ENCODE results near the gene PRR33. TPM values are rescaled to one million over a fixed set of nuclear protein-coding genes. Genes with fewer than 3 reads are reported as not detected.
"Not testable (repeated sequence)": the region's sequence is repeated elsewhere in the genome, so short reads cannot be mapped to it uniquely, and the experiment has no call there.

PRR33 gene
- total and polyA plus RNA-seq, 9 donors: 0.01 TPM; not detected in 8

DNA sequence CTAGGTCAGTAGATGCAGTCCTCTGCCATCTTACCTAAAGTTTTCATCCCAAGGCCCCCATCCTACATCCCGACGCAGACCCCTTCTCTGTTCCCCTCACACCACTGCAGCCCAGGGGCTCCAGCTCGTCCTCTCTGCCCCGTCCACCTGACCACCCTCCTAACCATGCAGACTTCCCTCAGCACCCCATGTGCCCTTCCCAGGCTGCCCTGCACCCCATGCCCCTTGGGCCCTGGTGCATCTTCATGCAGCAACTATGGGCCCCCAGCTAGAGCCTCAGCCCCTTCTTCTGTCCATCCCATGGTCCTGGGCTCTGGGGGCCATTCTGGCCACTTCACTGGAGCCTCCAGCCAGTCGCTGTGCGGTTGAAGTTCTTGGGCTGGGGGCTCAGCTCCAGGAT is 2.9 kb downstream of the PRR33 start:
- WGBS, 3 donors: 85 to 97% (median 93%) methylated on average over 4 to 6 of the region's 6 CpGs
- Histone ChIP-seq H3K9me3 (no peaks in the 10 kb centered on the region), H3K27me3 (no peaks in the 10 kb centered on the region), H3K27ac (no peak overlapping the region), H3K36me3 (no peaks in the 10 kb centered on the region), H3K4me3 (no peak overlapping the region), H3K4me1 (ENCODE audit: insufficient read depth) (no peaks in the 10 kb centered on the region)
- intact Hi-C loops (cut with DNase I): loop anchor here in 1 of 4 donors (5.0 kb wide), 1 partner anchor 258 kb away; no protein-coding TSS in a partner anchor
- TF ChIP-seq, protein P1, sequence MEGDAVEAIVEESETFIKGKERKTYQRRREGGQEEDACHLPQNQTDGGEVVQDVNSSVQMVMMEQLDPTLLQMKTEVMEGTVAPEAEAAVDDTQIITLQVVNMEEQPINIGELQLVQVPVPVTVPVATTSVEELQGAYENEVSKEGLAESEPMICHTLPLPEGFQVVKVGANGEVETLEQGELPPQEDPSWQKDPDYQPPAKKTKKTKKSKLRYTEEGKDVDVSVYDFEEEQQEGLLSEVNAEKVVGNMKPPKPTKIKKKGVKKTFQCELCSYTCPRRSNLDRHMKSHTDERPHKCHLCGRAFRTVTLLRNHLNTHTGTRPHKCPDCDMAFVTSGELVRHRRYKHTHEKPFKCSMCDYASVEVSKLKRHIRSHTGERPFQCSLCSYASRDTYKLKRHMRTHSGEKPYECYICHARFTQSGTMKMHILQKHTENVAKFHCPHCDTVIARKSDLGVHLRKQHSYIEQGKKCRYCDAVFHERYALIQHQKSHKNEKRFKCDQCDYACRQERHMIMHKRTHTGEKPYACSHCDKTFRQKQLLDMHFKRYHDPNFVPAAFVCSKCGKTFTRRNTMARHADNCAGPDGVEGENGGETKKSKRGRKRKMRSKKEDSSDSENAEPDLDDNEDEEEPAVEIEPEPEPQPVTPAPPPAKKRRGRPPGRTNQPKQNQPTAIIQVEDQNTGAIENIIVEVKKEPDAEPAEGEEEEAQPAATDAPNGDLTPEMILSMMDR (IDR thresholded peaks at IDR 0.05): no peak
- no peak for TF ChIP-seq POLR2A (IDR thresholded peaks at IDR 0.05)
- no peak for TF ChIP-seq EP300 (IDR thresholded peaks at IDR 0.05)
- DNase-seq: peak in 2 of 5 donors; percentile 12 to 26

DNA sequence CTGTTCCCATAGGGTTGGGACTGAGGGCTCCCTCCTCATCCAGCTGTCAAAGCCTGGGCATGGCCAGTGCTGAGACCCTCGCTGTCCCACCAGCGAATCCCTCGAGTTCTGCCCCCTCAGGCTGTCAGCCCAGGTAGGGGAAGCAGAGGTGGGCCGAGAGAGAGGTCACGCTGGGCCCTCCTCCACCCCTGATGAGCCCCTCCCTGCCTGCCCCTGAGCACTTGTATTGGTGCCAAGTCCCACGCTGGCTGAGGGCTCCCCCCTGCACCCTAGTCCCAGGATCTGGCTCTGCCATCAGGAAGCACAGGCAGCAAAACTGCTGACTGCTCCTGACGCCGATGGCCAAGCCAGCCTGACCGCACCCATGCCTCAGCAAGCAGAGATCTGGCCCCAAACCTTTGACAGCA is 3.3 kb downstream of the PRR33 start:
- intact Hi-C loops (cut with DNase I): loop anchor here in 1 of 4 donors (5.0 kb wide), 1 partner anchor 259 kb away; no protein-coding TSS in a partner anchor
- no peaks in the 10 kb centered on the region for H3K9me3 ChIP-seq
- 80 to 85% (median 85%) methylated on average over 8 to 9 of the region's 9 CpGs for WGBS, 3 donors
- H3K36me3 ChIP-seq: no peaks in the 10 kb centered on the region
- H3K27ac ChIP-seq: no peak overlapping the region
- H3K4me3 ChIP-seq: no peak overlapping the region
- no peaks in the 10 kb centered on the region for H3K27me3 ChIP-seq
- no peaks in the 10 kb centered on the region for H3K4me1 ChIP-seq (ENCODE audit: insufficient read depth)
- peak in 2 of 5 donors; percentile 14 to 29 for DNase-seq
- no peak for TF ChIP-seq POLR2A (IDR thresholded peaks at IDR 0.05)
- TF ChIP-seq, protein P1 (IDR thresholded peaks at IDR 0.05): no peak
- no peak for TF ChIP-seq EP300 (IDR thresholded peaks at IDR 0.05)

DNA sequence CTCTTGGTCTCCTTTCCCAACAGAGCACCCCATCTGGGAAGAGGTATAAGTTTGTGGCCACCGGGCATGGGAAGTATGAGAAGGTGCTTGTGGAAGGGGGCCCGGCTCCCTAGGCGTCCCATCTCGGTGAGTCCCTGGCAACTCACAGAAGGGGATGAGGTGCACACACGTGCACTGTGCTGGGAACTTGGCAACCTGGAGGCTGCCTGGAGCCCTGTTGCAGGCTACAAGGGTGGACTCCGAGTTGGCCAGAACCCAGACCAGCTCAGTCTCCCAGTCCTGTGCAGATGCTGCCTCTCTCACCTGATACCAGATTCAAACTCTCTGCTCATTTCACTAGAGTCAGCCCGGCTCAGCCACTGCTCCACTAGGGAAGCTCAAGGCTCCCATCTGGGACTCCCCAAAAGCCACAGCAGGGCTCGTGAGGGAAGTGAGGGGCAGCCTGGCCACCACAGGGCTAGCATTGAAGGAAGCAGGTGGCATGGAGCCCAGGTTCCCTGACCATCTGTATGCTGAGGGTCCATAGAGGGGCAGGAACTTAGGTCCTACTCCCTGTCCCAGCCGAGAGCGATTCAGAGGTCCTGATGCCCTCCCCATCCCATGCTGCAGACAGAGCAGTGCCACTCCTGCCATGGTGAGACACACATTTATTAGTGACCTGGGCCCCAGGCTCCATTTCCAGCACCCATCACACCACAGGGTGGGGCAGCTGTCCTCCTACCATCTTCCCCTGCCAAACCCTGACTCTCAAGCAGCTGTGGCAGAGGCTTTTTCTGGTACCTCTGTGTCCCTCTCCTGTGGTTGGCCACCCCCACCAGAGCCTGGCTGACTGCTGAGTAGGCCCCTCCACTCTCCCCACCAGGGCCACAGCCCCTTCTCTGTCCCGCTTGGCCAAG is 4.0 kb downstream of the PRR33 start:
- TF ChIP-seq EP300 (IDR thresholded peaks at IDR 0.05) (no peak), POLR2A (IDR thresholded peaks at IDR 0.05) (no peak)
- TF ChIP-seq, protein P1 (IDR thresholded peaks at IDR 0.05): no peak
- H3K9me3 ChIP-seq: no peaks in the 10 kb centered on the region
- intact Hi-C loops (cut with DNase I): loop anchor here in 1 of 4 donors (5.0 kb wide), 1 partner anchor 260 kb away; no protein-coding TSS in a partner anchor
- no peak overlapping the region for H3K27ac ChIP-seq
- DNase-seq: peak in 2 of 5 donors; percentile 10 to 25
- 90 to 91% (median 91%) methylated on average over 11 of the region's 11 CpGs for WGBS, 3 donors
- H3K4me3 ChIP-seq: no peak overlapping the region
- no peaks in the 10 kb centered on the region for H3K36me3 ChIP-seq
- no peaks in the 10 kb centered on the region for H3K27me3 ChIP-seq
- H3K4me1 ChIP-seq (ENCODE audit: insufficient read depth): no peaks in the 10 kb centered on the region

DNA sequence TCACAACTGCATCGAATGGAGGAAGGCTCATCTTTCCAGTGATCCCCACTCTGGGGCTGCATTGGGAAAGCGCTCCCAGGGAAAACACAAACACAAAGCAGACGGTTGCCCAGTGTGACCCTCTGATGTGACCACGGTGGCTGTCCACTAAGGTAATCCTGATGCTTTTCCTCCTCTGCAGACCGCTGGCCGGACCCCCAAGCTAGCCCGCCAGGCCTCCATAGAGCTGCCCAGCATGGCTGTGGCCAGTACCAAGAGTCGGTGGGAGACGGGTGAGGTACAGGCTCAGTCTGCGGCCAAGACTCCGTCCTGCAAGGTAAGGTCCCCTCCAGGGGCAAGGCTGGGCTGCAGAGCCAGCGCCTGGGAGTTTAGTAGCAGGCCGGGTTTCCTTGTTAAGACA is 5.1 kb downstream of the PRR33 start:
- H3K9me3 ChIP-seq; H3K36me3 ChIP-seq; H3K4me1 ChIP-seq (ENCODE audit: insufficient read depth); H3K4me3 ChIP-seq; H3K27me3 ChIP-seq; H3K27ac ChIP-seq: not testable (repeated sequence)
- DNase-seq: peak in 1 of 5 donors; percentile 23
- intact Hi-C loops (cut with DNase I): loop anchor here in 1 of 4 donors (5.0 kb wide), 1 partner anchor 261 kb away; no protein-coding TSS in a partner anchor
- 91 to 93% (median 92%) methylated on average over 13 of the region's 13 CpGs for WGBS, 3 donors

DNA sequence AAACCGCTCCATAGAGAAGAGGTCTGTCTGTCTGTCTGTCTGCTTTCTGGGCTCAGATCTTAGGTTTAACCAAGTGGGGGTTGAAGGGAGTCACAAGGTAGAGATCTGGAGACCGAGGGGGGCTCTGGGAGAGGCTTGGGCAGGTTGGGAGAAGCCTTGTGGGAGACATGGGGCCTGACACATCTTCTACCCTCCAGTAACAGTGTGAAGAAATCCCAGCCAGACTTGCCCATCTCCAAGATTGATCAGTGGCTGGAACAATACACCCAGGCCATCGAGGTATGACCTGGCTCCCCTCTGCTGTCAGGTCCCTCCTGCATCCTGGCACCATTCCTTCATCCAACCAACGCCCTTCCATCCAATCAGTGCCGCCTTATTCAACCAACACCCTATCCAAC is 7.4 kb downstream of the PRR33 start:
- no peaks in the 10 kb centered on the region for H3K9me3 ChIP-seq
- no peaks in the 10 kb centered on the region for H3K36me3 ChIP-seq
- H3K4me3 ChIP-seq: no peak overlapping the region
- intact Hi-C loops (cut with DNase I): loop anchor here in 3 of 4 donors (5.0 kb wide), 5 partner anchors 33 to 268 kb away; partner anchors contain the start of genes TNNI2 (in 1 of the 3) and TNNT3 (in 1 of the 3)
- no peak for DNase-seq
- no peaks in the 10 kb centered on the region for H3K4me1 ChIP-seq (ENCODE audit: insufficient read depth)
- no peak for TF ChIP-seq EP300 (IDR thresholded peaks at IDR 0.05)
- no peak for TF ChIP-seq POLR2A (IDR thresholded peaks at IDR 0.05)
- TF ChIP-seq, protein P1 (IDR thresholded peaks at IDR 0.05): no peak
- H3K27ac ChIP-seq: no peak overlapping the region
- H3K27me3 ChIP-seq: no peaks in the 10 kb centered on the region
- WGBS, 3 donors: 96 to 98% (median 98%) methylated on average over 5 of the region's 5 CpGs
